Measurements from ENCODE around the gene TRIM17.

The TRIM17 gene

GRCh38 chr1:228411548-228412430 is 4.9 kb downstream of the TRIM17 start:
- TF ChIP-seq CTCF (IDR thresholded peaks at IDR 0.05; ENCODE audit: low read depth, low read length, missing control alignments): no peak
- no peak overlapping the region for H3K4me3 ChIP-seq (ENCODE audit: low read depth, low read length)
- DNase-seq (ENCODE audit: low read depth): no peak

- H3K4me3 ChIP-seq (ENCODE audit: low read depth, low read length): no peak overlapping the region
- no peak for TF ChIP-seq CTCF (IDR thresholded peaks at IDR 0.05; ENCODE audit: low read depth, low read length, missing control alignments)
- DNase-seq (ENCODE audit: low read depth): no peak
Observed at GRCh38 chr1:228411121-228411520, 5.5 kb downstream of the TRIM17 start.

GRCh38 chr1:228410671-228411070 is 6.0 kb downstream of the TRIM17 start:
- no peak for TF ChIP-seq CTCF (IDR thresholded peaks at IDR 0.05; ENCODE audit: low read depth, low read length, missing control alignments)
- DNase-seq (ENCODE audit: low read depth): no peak
- H3K4me3 ChIP-seq (ENCODE audit: low read depth, low read length): no peak overlapping the region

GRCh38 chr1:228410015-228410414 is 6.6 kb downstream of the TRIM17 start:
- H3K4me3 ChIP-seq (ENCODE audit: low read depth, low read length): no peak overlapping the region
- no peak for DNase-seq (ENCODE audit: low read depth)
- TF ChIP-seq CTCF (IDR thresholded peaks at IDR 0.05; ENCODE audit: low read depth, low read length, missing control alignments): no peak

- H3K4me3 ChIP-seq (ENCODE audit: low read depth, low read length): no peak overlapping the region
- DNase-seq (ENCODE audit: low read depth): no peak
- no peak for TF ChIP-seq CTCF (IDR thresholded peaks at IDR 0.05; ENCODE audit: low read depth, low read length, missing control alignments)
Observed at GRCh38 chr1:228408869-228409805, 7.5 kb downstream of the TRIM17 start.

GRCh38 chr1:228408041-228408868 is 8.4 kb downstream of the TRIM17 start:
- no peak for DNase-seq (ENCODE audit: low read depth)
- H3K4me3 ChIP-seq (ENCODE audit: low read depth, low read length): no peak overlapping the region; the same call in 1 of the 2 replicates
- no peak for TF ChIP-seq CTCF (IDR thresholded peaks at IDR 0.05; ENCODE audit: low read depth, low read length, missing control alignments)

All from GM12864 (cell line).